ENCODE results near the gene MANBA.
"Not testable (repeated sequence)": the region's sequence is repeated elsewhere in the genome, so short reads cannot be mapped to it uniquely, and the experiment has no call there.

MANBA gene

GRCh38 chr4:102667001-102667400, 93.8 kb downstream of the MANBA start:
- DNase-seq: no peak

DNA sequence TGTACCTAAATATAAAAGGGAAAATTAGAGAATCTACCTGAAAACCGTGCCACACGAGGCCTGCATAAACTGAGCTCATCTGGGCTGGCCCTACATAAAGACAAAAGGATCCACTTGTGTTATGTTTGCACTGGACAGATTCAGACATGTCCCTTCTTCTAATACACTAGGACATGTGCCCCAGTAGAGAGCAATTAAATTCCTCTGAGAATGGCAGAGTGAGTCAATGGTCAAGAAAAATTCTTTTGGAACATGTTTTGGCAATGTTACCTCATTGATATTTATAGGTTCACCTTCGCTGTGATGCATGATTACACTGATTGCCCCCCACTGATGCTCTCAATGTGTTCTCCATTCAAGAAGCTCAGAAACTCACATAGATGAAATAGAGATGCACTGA, 95.2 kb downstream of the MANBA start:
- DNase-seq: no peak

DNA sequence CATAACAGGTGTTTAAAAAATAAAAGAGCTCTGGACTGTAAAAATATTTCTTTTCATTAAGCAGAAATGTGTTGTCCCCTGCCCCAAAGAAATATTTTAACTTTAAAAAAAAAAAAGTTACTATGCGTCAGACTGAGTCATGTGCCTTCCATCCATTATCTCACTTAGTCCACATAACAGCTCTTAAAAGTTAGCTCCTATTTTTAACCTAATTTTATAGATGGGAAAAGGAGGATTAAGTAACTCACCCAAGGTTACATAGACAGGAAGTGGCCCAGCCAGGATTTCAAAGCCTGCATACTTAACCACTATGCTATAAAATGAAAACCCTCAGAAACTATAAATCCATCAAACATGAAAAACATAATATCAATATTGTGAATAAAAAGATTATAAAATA, 97.7 kb downstream of the MANBA start:
- no peak for DNase-seq

DNA sequence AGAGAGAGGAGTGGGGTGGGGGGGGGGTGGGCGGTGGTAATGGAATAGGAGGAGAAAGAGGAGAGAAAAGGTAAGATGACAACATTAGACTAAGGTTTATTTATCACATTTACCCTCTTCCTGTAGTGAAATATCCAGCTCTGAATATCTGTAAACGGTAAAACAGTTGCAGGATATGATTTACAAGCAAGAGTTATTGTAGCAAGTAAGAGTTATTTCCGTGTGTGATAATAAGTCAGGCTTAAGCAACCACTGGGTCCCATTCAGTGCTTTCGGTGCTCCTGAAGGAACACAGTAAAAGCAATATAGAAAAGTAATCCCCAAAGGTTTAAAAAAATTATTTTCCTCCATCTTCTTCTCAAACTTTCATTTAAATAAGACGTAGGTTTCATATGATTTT, 103.6 kb downstream of the MANBA start:
- no peak for DNase-seq

DNA sequence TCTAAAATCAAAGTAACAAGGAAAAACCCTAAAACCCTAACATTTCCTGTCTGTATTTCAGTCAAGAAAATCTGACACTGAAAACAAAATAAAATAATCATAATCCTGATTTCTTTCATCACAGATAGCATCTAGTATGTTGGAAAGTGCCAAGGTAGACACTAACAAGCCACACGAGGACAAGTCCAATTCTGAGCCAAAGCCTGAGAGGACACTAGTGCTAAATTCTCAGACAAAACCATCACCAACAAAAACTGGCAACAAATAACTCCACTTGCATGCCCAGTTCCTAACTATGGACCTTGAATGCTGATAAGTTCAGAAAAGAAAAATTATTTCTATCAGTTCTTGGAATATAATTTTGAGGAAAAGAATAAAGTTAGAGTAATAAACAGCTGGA, 113.7 kb downstream of the MANBA start:
- DNase-seq: no peak

GRCh38 chr4:102642631-102643298, 118.0 kb downstream of the MANBA start:
- no peak for DNase-seq

DNA sequence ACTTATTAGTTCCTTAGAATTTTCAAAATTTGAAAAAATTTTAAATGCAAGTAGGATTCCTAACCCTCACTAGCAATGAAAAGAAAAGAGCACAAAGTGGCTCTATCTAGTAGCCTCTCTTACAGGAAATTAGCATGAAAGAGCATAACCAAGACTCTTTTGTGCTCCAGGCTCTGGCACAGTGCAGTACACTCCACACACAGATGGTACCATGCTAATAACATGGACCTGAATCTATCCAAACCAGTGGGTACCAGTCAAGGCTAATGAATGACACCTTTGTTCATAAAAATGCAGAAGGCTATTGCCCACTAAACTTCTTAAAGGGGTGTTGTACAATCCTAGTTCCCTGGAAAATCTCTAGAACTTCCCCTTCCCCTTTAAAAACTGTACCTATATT, 119.0 kb downstream of the MANBA start:
- no peak for DNase-seq

GRCh38 chr4:102640669-102641068, 120.1 kb downstream of the MANBA start:
- no peak for DNase-seq

DNA sequence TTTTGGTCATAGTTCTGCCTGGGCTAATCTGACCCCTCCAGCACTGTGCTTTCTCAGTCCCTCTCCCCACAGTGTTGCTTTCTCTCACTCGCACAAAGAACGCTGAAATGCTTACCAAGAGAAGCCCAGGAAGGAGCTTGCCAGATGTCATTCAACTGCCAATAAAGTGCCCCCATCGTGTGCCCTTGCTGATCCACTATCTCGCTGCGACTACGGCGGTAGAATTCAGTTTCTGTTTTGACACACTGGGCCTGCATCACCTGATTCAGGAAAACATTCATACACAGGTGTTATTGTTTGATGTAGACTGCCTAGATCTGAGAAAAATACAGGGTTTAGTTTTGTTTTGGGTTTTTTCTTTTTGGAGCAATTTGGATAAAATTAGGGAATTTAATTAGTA, 121.2 kb downstream of the MANBA start:
- no peak for DNase-seq

GRCh38 chr4:102638621-102639020, 122.1 kb downstream of the MANBA start:
- DNase-seq: no peak

DNA sequence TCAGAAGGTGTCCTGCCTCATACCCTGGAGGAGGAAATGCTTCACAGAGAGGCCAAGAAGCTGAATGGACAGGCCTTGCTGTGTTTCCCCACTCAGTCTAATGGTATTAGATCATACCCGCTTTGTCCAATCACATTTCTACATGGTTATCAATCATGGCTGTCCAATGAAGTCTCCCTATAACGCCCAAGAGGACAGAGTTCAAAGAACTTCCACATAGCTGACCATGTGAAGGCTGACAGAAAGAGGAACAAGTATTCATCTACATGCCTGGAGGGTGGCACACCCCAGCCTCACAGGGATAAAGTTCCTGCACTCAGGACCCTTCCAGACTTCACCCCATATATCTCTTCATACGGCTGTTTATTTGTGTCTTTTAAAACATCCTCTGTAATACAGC, 123.4 kb downstream of the MANBA start:
- DNase-seq: no peak

- no peak for DNase-seq
These were observed 127.7 kb downstream of the MANBA start for GRCh38 chr4:102633100-102633499.

- no peak for DNase-seq
These were observed 128.3 kb downstream of the MANBA start for GRCh38 chr4:102632241-102633065.

DNA sequence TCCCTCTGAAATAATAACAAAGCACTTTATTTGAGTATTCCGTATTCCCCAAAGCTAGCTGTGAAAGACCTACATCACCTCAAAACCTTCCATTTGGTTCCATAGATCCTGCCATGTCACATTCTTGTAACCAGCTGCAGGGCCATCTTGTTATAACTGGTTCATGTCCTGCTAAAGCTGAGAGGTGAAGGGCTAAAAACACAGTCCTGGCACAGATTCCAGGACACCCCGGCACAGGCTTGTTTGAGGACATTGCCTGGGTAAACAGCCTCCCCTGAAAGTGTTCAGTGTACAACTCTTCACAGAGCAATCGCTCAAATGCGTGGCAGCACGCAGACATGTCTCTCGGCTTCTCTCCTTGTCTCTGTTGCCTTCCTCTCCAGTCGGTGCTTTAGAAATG, 129.2 kb downstream of the MANBA start:
- DNase-seq: no peak

DNA sequence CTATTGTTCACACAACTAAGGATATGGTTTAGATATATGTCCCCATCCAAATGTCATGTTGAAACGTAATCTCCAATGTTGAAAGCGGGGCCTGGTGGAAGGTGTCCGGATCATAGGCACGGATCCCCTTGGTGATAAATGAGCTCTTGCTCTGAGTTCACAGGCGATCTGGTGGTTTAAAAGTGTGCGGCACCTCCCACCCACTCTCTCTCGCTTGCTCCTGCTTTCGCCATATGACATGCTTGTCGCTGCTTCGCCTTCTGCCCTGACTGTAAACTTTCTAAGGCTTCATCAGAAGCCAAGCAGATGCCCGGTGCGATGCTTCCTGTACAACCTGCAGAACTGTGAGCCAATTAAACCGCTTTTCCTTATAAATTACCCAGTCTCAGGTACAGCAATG, 131.1 kb downstream of the MANBA start:
- DNase-seq: no peak

DNA sequence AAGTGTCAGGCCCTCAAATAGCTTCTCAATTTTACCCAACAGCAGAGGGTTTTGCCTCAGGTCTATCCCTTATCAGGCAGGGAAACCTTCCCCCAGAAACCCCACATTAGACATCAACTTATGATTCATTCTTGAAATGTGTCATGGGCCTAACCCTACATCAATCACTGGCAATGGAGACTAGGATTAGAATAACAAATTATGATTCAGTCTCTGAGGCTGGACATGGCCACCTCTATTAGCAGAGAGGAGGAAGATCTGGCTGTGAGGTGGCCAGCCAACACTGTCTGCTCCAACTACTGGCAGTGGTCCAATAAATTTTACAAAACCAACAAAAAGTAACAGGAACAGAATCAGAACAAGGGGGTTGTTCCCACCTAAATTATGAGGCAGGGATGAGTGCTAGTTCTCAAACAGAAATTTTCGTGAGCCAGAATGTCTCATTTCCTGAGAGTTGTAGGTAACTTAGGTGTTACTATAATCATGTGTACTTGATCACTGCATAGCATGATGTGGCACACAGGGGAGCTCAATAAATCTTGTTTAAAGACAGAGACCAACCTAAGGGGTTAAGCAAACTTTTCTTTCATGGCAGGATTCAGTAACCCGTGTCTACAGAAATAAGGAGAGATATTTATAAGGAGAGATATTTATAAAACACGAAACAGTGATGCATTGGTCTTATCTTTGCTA, 132.8 kb downstream of the MANBA start:
- no peak for DNase-seq

DNA sequence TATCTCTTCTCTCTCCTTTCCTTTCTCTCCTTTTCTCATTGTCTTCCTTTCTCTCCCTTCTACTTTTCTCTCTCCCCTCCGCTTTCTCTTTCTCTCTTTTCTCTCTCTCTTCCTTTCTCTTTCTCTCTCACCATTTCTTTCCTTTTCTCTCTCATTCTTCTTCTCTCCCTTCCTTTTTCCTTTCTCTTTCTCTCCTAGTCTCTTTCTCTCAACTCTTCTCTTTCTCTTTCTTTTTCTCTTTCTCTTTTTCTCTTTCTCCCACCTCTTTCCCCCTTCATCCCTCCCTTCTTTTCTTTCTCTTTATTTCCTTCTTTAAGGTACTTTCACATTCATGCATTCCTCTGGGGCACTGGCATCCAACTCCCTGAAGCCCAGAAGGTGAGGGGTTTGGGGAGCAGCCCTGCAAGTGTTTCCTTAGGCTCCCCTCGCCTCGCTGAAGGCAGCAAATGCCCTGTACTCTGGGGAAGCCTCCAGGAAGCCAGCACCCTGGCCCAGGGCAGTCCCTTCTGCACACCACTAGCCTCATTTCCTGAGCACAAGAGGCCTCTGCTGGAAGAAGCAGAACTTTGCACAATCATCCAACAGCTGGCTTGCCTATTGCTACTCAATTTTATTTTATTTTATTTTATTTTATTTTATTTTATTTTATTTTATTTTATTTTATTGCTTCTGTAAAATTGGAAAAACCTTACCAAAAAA, 135.4 kb downstream of the MANBA start:
- no peak for DNase-seq

DNA sequence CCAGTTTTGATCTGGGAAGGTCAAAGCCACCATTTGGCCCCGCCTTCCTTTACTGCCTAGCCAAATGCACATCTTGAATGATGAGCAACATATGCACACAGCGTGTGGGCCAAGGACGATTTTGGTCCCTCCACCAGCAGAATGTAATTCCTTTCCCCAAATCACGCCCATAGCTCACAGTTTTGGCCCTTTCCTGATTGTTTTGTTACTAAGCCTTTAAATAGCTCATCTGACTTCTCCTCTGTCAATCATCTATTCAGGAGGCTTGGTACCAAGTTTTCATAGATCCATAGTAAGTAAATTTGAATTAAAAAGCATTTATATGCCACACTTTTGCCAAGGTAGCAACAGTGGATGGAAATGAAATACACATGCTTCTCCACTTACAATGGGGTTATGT, 136.3 kb downstream of the MANBA start:
- DNase-seq: no peak

DNA sequence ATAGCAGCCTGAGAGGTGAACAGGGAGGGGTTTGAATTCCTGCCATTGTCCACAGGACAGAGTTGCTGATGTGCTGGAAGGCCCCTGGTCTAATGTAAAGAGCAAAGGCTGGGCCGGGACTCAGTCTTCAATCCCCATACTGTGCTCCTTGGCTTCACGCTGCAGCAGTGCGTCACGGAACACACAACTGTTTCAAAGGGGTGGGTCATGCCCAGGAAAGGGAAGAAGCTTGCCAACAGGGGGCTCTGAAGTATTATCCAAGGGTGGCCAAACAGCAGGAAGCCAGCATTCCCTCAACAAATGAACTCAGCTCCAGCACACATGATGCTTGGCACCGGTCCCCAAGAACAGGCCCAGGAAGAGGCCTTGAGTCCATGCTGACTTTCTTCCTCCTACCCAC, 137.1 kb downstream of the MANBA start:
- DNase-seq: no peak

DNA sequence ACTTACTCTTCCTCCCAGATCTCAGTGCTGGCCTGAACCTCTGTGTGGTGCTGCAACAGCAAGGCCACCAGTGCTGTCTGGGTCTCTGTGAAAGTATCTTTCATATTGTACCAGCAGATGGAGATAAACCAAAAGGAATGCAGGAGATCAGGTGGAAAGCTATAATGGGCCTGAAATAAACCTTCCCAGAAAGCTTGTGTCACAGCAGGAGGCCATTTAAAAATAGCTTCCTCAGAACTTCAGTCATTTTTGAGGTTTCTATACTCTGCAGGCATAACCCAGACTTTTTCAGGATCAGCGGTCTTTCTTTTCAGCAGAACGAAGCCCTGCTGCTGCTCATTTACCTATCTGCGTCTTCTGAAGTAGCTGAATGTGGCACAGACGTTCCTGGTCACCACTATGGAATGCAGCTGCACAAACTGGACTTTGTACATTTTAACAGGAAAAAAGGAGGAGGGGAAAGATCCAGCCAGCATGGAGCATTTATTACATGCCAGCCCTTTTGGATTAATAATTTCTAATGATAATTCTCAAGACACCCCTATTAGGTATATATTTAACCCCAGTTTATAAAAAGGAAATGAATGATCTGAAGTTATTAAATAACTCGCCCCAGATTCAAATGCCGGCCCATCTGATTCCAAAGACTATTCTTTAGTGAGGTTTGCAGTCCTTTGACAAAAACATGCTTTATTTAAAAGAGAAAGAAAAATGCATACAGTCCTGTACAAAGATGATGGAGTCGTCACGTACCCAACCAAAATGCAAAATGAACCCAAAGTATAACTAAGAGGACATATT, 139.9 kb downstream of the MANBA start:
- DNase-seq: peak; percentile 77

DNA sequence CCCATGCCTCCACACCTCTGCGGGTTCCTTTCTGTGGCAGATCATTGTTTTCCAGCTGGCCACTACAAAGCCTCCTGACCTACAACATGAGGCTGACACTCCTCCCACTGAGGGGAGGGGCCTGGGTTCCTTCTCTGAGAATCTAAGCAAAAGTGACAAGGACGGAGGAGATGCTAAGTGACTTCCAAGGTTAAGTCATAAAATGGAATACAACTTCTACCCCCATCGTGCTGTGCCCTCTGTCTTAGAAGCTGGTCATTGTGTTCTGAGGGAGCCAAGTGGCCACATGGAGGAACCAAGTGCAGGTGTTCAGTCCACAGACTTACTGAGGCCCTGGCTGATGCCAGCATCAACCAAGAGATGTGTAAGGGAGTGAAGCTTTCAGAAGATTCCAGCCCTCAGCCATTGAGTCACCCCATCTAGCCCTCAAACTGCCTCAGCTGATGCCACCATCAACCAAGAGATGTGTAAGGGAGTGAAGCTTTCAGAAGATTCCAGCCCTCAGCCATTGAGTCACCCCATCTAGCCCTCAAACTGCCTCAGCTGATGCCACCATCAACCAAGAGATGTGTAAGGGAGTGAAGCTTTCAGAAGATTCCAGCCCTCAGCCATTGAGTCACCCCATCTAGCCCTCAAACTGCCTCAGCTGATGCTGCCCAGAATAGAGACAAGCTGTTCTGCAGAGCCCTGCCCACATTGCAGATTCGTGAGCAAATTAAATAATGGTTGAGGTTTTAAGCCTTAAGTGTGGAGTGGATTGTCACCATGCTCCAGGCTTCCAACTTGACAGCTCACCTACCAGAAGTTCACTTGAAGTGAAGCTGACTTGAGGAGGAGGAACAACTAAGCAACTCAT, 140.8 kb downstream of the MANBA start:
- not testable (repeated sequence) for DNase-seq

GRCh38 chr4:102619021-102619420, 141.7 kb downstream of the MANBA start:
- not testable (repeated sequence) for DNase-seq
